Activated CD4-positive, alpha-beta T cell treated with anti-CD3 and anti-CD28 coated beads for 1 hour (primary cell): ENCODE results near the gene HLA-DPA1.

Experiments
- DNase-seq: peaks from one replicate; pipeline ENCODE4 v3.0.0-alpha.2; 2020

The HLA-DPA1 gene

DNA sequence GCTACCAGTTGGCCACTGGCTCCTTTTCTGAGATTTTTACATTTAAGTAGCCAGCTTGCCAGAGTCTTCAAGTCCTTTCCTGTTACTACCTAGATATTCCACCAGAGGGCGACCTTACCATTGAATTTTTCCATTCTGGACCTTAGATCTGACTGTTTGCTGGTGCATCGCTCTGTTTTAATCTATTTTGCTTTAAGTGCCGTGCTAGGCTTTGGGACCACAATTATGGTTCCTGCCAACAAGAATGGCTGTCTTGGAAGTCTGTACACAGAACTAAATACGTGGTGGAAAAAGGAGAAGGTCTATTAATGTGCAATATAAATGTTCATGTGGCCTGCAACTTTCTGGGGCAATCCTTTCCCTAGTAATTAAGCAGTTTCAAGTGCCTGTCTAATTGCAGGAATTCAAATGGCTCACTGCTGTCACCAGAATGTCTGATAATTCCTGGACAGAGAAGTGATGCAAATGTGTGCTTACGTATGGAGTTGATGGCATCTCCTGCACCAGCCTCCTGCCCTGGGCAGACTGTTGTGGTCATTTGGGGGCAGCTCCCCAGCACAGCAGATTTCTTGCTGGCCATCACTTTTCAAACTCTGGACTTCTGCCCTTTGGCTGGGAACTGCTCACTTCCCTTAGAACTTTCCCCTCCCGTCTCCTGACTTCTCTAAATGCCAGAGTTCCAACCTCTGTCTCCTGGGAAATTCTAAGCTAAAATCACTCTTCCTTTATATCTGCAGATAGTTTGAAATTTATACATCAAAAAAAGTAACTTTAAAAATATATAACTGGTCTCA is 58.4 kb downstream of the HLA-DPA1 start:
- no peak for DNase-seq
